ENCODE measurements around the gene RCOR1. TPM values are rescaled to one million over a fixed set of nuclear protein-coding genes. Genes with fewer than 3 reads are reported as not detected.
A peak's percentile ranks its signal among the peaks of the same experiment; 100 is the strongest.
"Not testable (repeated sequence)": the region's sequence is repeated elsewhere in the genome, so short reads cannot be mapped to it uniquely, and the experiment has no call there.

The RCOR1 gene
- total RNA-seq, 2 donors from 2014 or later, result 19.5 to 21.3 TPM

DNA sequence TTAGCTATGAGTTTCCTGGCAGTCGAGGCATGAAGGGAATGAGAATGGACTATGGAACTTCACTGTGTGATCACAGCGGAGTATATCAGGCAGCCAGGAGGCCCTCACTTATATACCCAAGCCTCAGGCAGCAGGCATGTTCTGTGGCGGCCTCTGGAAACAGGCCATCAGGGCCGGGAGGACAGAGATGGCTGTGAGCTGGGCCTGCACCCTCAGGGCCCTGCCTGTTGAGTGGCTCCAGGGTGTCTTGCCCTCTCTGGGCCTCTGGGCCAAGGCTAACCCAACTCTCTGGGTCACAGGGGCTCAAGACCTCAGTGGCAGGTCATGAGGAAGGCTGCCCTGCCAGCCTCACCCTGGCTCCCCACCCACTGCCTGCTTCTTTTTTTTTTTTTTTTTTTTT is 33.9 kb upstream of the RCOR1 start:
- DNase-seq, result no peak
- no peaks in the 10 kb centered on the region for H3K9me3 Mint-ChIP-seq
- no peaks in the 10 kb centered on the region for H3K36me3 Mint-ChIP-seq (ENCODE audit: insufficient read depth in 2 of 2)
- no peak overlapping the region for H3K27ac Mint-ChIP-seq
- H3K4me3 Mint-ChIP-seq, result no peak overlapping the region
- ATAC-seq (replicated peaks in 1 of 2), result no peak
- no peaks in the 10 kb centered on the region for H3K4me1 Mint-ChIP-seq (ENCODE audit: low read depth)
- no peaks in the 10 kb centered on the region for H3K27me3 Mint-ChIP-seq (ENCODE audit: low read depth)

- DNase-seq (no peak), ATAC-seq (replicated peaks in 1 of 2) (no peak)
- H3K9me3 Mint-ChIP-seq, result no peaks in the 10 kb centered on the region
- no peaks in the 10 kb centered on the region for H3K36me3 Mint-ChIP-seq (ENCODE audit: insufficient read depth in 2 of 2)
- no peak overlapping the region for H3K4me3 Mint-ChIP-seq
- H3K4me1 Mint-ChIP-seq (ENCODE audit: low read depth), result peaks cover 6% of the 10 kb centered on the region
- no peak overlapping the region for H3K27ac Mint-ChIP-seq
- no peaks in the 10 kb centered on the region for H3K27me3 Mint-ChIP-seq (ENCODE audit: low read depth)
These were observed 31.8 kb upstream of the RCOR1 start for GRCh38 chr14:102560458-102561261.

- peak; percentile 51 to 81 for ATAC-seq (replicated peaks in 1 of 2)
- H3K27me3 Mint-ChIP-seq (ENCODE audit: low read depth), result no peaks in the 10 kb centered on the region
These were observed 27.0 kb upstream of the RCOR1 start for GRCh38 chr14:102565331-102565887.

DNA sequence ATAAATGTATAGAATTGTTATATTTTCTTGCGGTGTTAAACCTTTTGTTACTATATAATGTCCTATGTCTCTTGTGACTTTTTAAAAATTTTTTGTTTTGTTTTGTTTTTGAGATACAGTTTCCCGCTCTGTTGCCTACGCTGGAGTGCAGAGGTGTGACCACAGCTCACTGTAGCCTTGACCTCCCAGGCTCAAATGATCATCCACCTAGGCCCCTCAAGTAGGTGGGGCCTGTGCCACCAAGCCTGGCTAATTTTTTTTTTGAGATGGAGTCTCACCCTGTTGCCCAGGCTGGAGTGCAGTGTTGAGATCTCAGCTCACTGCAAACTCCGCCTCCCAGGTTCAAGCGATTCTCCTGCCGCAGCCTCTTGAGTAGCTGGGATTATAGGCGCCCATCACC is 26.5 kb upstream of the RCOR1 start:
- H3K27ac Mint-ChIP-seq, result no peak overlapping the region
- peaks cover 24% of the 10 kb centered on the region for H3K4me1 Mint-ChIP-seq (ENCODE audit: low read depth)
- ATAC-seq (replicated peaks in 1 of 2) (peak in 1 of 2 donors; percentile 10), DNase-seq (no peak)
- peaks cover 0 to 2% of the 10 kb centered on the region in 2 donors for H3K9me3 Mint-ChIP-seq
- no peak overlapping the region for H3K4me3 Mint-ChIP-seq
- no peaks in the 10 kb centered on the region for H3K36me3 Mint-ChIP-seq (ENCODE audit: insufficient read depth in 2 of 2)
- no peaks in the 10 kb centered on the region for H3K27me3 Mint-ChIP-seq (ENCODE audit: low read depth)

More at GRCh38 chr14:102565331-102565887, 27.0 kb upstream of the RCOR1 start:
- peak overlapping the region in 1 of 2 donors; percentile 5 for H3K4me3 Mint-ChIP-seq
- H3K4me1 Mint-ChIP-seq (ENCODE audit: low read depth), result peaks cover 24% of the 10 kb centered on the region
- H3K27ac Mint-ChIP-seq, result no peak overlapping the region
- H3K36me3 Mint-ChIP-seq (ENCODE audit: insufficient read depth in 2 of 2), result no peaks in the 10 kb centered on the region
- H3K9me3 Mint-ChIP-seq, result peaks cover 0 to 2% of the 10 kb centered on the region in 2 donors
- no peak for DNase-seq

DNA sequence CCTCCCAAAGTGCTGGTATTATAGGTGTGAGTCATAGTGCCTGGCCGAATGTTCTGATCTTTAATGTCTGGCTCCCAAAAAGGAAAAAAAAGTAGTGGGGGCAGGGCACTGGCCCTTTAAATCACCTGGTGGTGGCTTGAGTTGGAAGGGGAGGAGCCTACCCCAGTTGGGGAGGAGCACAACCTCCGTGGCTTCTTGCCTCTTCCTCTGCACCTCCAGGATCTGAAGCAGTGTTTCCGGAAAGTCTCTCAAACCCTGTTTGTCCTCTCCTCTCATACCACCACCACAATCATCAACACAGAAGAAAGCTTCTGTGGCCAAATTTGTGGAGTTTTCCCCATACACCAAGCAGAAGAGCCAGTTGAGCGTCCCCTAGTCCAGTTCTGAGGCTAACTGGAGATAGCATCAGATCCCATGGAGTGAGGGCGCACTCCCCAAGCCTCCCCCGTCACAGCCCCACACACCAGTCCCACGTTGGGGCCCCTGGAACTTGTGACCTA is 24.3 kb upstream of the RCOR1 start:
- Mint-ChIP-seq H3K36me3 (ENCODE audit: insufficient read depth in 2 of 2) (no peaks in the 10 kb centered on the region), H3K27me3 (ENCODE audit: low read depth) (no peaks in the 10 kb centered on the region), H3K27ac (peak overlapping the region; percentile 83), H3K4me1 (ENCODE audit: low read depth) (peaks cover 25% of the 10 kb centered on the region), H3K4me3 (peak overlapping the region; percentile 70 to 81), H3K9me3 (peaks cover 0 to 2% of the 10 kb centered on the region in 2 donors)
- DNase-seq (peak; percentile 67 to 70), ATAC-seq (replicated peaks in 1 of 2) (peak; percentile 85 to 92)

- peaks cover 26% of the 10 kb centered on the region for H3K4me1 Mint-ChIP-seq (ENCODE audit: low read depth)
- no peaks in the 10 kb centered on the region for H3K36me3 Mint-ChIP-seq (ENCODE audit: insufficient read depth in 2 of 2)
- DNase-seq, result no peak
- H3K27ac Mint-ChIP-seq, result no peak overlapping the region
- H3K4me3 Mint-ChIP-seq, result no peak overlapping the region
- H3K27me3 Mint-ChIP-seq (ENCODE audit: low read depth), result no peaks in the 10 kb centered on the region
- no peak for ATAC-seq (replicated peaks in 1 of 2)
- H3K9me3 Mint-ChIP-seq, result peaks cover 0 to 2% of the 10 kb centered on the region in 2 donors
These were observed 22.0 kb upstream of the RCOR1 start for GRCh38 chr14:102570334-102570995.

DNA sequence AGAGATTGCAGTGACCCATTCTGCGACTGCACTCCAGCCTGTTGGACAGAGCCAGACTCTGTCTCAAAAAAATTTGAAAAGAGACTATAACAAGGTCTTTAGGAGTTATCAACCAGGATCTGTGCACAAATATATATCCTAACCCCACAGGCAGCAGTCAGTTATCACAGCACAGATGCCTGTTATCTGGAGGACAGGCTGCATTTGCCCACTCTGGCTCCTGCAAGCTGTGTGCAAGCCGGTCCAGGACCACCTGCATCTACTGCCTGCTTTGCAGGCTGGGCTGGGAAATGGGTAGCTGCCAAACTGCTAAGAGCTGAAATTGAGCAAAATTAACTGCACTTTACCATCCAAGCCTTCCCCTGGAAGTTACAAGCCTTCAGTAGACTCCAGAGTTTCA is 21.4 kb upstream of the RCOR1 start:
- no peak overlapping the region for H3K27ac Mint-ChIP-seq
- H3K4me3 Mint-ChIP-seq, result no peak overlapping the region
- ATAC-seq (replicated peaks in 1 of 2), result no peak

GRCh38 chr14:102571478-102572042 is 20.9 kb upstream of the RCOR1 start:
- Mint-ChIP-seq H3K4me3 (no peak overlapping the region), H3K27ac (no peak overlapping the region), H3K9me3 (peaks cover 0 to 2% of the 10 kb centered on the region in 2 donors), H3K4me1 (ENCODE audit: low read depth) (peaks cover 20% of the 10 kb centered on the region), H3K36me3 (ENCODE audit: insufficient read depth in 2 of 2) (no peaks in the 10 kb centered on the region), H3K27me3 (ENCODE audit: low read depth) (no peaks in the 10 kb centered on the region)
- no peak for ATAC-seq (replicated peaks in 1 of 2)
- no peak for DNase-seq

More for the DNA sequence above, 21.4 kb upstream of the RCOR1 start:
- no peak for DNase-seq
- no peaks in the 10 kb centered on the region for H3K27me3 Mint-ChIP-seq (ENCODE audit: low read depth)
- peaks cover 0 to 2% of the 10 kb centered on the region in 2 donors for H3K9me3 Mint-ChIP-seq
- no peaks in the 10 kb centered on the region for H3K36me3 Mint-ChIP-seq (ENCODE audit: insufficient read depth in 2 of 2)
- H3K4me1 Mint-ChIP-seq (ENCODE audit: low read depth), result peaks cover 21% of the 10 kb centered on the region

DNA sequence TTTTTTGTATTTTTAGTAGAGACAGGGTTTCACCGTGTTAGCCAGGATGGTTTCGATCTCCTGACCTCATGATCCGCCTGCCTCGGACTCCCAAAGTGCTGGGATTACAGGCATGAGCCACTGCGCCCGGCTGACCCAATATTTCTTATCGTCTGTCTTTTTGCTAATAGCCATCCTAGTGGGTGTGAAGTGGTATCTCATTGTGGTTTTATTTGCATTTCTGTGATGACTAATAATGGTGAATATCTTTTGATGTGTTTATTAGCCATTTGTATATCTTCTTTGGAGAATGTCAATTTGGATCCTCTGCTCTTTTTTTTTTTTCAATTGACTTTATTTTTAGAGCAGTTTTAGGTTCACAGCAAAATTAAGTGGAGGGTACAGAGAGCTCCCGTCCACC is 19.3 kb upstream of the RCOR1 start:
- H3K4me3 Mint-ChIP-seq; DNase-seq; H3K9me3 Mint-ChIP-seq; H3K27me3 Mint-ChIP-seq (ENCODE audit: low read depth); H3K36me3 Mint-ChIP-seq (ENCODE audit: insufficient read depth in 2 of 2); H3K27ac Mint-ChIP-seq; ATAC-seq (replicated peaks in 1 of 2): not testable (repeated sequence)
- peaks cover 15% of the 10 kb centered on the region for H3K4me1 Mint-ChIP-seq (ENCODE audit: low read depth)

GRCh38 chr14:102573591-102574046 is 18.8 kb upstream of the RCOR1 start:
- Mint-ChIP-seq H3K4me3 (no peak overlapping the region), H3K27me3 (ENCODE audit: low read depth) (no peaks in the 10 kb centered on the region), H3K9me3 (no peaks in the 10 kb centered on the region), H3K4me1 (ENCODE audit: low read depth) (peaks cover 10% of the 10 kb centered on the region), H3K36me3 (ENCODE audit: insufficient read depth in 2 of 2) (no peaks in the 10 kb centered on the region), H3K27ac (no peak overlapping the region)
- DNase-seq (no peak), ATAC-seq (replicated peaks in 1 of 2) (no peak)

DNA sequence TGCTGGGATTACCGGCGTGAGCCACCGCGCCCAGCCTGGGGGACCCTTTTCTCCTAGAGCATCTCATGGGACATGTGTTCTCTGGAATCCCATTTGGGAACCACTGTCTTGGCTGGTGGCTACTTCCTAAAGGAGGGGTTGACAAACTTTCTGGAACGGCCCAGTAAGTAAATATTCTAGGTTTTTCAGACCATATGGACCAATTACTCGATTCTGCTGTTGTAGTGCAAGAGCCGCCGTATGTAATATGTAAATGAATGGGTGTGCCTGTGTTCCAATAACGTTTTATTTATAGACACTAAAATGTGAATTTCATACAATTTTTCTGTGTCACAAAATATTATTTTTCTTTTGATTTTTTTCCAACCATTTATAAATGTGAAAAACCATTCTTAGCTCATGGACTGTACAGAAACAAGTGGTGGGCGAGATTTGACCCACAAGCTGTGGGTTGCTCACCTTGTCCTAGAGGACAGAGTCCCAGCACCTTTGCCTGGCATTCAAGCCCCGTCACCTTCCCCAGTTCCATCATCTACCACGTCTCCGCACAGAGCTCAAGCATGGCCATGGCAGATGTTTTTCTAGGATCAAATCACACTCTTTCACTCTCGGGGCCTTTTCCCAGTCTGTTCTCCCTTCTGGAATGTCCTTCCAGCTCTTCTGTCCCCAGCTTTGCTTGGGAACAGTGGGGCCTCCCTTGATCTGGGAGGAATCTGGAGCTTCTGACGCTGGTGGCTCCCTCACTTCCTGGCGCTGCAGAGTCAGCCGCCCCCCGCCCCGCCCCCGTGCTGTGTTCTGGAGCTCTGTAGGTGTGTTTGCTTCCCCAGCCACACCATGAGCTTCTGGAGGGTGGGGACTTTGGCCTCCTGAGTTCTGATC is 17.9 kb upstream of the RCOR1 start:
- Mint-ChIP-seq H3K4me1 (ENCODE audit: low read depth) (peaks cover 7% of the 10 kb centered on the region), H3K27ac (no peak overlapping the region), H3K9me3 (no peaks in the 10 kb centered on the region), H3K4me3 (no peak overlapping the region), H3K27me3 (ENCODE audit: low read depth) (no peaks in the 10 kb centered on the region), H3K36me3 (ENCODE audit: insufficient read depth in 2 of 2) (no peaks in the 10 kb centered on the region)
- ATAC-seq (replicated peaks in 1 of 2) (no peak), DNase-seq (no peak)

DNA sequence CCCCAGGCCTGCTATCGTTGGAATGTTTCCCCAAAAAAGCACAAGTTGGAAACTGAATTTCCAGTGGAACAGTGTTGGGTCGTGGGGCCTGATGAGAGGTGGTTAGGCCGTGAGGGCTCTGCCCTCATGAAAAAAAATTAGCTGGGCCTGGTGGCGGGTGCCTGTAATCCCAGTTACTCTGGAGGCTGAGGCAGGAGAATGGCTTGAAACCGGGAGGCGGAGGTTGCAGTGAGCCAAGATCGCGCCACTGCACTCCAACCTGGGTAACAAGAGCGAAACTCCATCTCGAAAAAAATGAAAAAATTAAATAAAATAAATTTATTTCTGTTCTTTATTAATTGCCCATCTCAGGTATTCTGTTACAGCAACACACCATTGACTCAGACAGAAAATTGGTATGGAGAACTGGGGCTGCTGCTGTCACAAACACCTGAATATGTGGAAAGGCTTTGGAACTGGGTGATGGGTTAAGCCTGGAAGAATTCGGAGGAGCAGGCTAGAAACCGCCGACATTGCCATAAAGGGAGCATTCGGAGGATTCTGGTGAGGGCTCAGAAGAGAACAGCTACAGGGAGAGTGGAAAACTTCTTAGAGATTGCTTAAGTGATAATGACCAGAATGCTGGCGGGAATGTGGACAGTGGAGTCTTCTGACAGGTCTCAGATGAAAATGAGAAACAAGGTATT is 17.1 kb upstream of the RCOR1 start:
- no peak for ATAC-seq (replicated peaks in 1 of 2)
- H3K27ac Mint-ChIP-seq, result no peak overlapping the region
- H3K9me3 Mint-ChIP-seq, result no peaks in the 10 kb centered on the region
- no peak for DNase-seq
- H3K36me3 Mint-ChIP-seq (ENCODE audit: insufficient read depth in 2 of 2), result no peaks in the 10 kb centered on the region
- no peaks in the 10 kb centered on the region for H3K27me3 Mint-ChIP-seq (ENCODE audit: low read depth)
- H3K4me3 Mint-ChIP-seq, result no peak overlapping the region
- peaks cover 7% of the 10 kb centered on the region for H3K4me1 Mint-ChIP-seq (ENCODE audit: low read depth)

Data from activated T-cell treated with anti-CD3 and anti-CD28 coated beads, Interleukin-2, amount 50 U/mL, for 72 hours (primary cell).